Measurements from ENCODE around the gene FBLIM1.
A peak's percentile ranks its signal among the peaks of the same experiment; 100 is the strongest.

The FBLIM1 gene

GRCh38 chr1:15748264-15748663, 10.3 kb upstream of the FBLIM1 start:
- no peak for TF ChIP-seq POLR2A (IDR thresholded peaks at IDR 0.05; ENCODE audit: low read depth, low read length)
- FAIRE-seq = no peak
- no peak for DNase-seq (ENCODE audit: insufficient read length, low spot score)

GRCh38 chr1:15748690-15749398, 9.8 kb upstream of the FBLIM1 start:
- FAIRE-seq (no peak), DNase-seq (ENCODE audit: insufficient read length, low spot score) (no peak)
- no peak for TF ChIP-seq POLR2A (IDR thresholded peaks at IDR 0.05; ENCODE audit: low read depth, low read length)

GRCh38 chr1:15749399-15750291, 8.9 kb upstream of the FBLIM1 start:
- FAIRE-seq (no peak), DNase-seq (ENCODE audit: insufficient read length, low spot score) (no peak)
- TF ChIP-seq POLR2A (IDR thresholded peaks at IDR 0.05; ENCODE audit: low read depth, low read length) = no peak

GRCh38 chr1:15750924-15751323, 7.7 kb upstream of the FBLIM1 start:
- DNase-seq (ENCODE audit: insufficient read length, low spot score) = no peak
- no peak for FAIRE-seq
- no peak for TF ChIP-seq POLR2A (IDR thresholded peaks at IDR 0.05; ENCODE audit: low read depth, low read length)

- FAIRE-seq = no peak
- no peak for DNase-seq (ENCODE audit: insufficient read length, low spot score)
- no peak for TF ChIP-seq POLR2A (IDR thresholded peaks at IDR 0.05; ENCODE audit: low read depth, low read length)
These were observed 6.9 kb upstream of the FBLIM1 start for GRCh38 chr1:15751717-15752116.

GRCh38 chr1:15753776-15754175, 4.8 kb upstream of the FBLIM1 start:
- no peak for TF ChIP-seq POLR2A (IDR thresholded peaks at IDR 0.05; ENCODE audit: low read depth, low read length)
- DNase-seq (ENCODE audit: insufficient read length, low spot score) = no peak
- FAIRE-seq = no peak

GRCh38 chr1:15755021-15755645, 3.5 kb upstream of the FBLIM1 start:
- DNase-seq (ENCODE audit: insufficient read length, low spot score) = no peak
- no peak for TF ChIP-seq POLR2A (IDR thresholded peaks at IDR 0.05; ENCODE audit: low read depth, low read length)
- no peak for FAIRE-seq

GRCh38 chr1:15755646-15756040, 3.0 kb upstream of the FBLIM1 start:
- FAIRE-seq = peak; percentile 23
- TF ChIP-seq POLR2A (IDR thresholded peaks at IDR 0.05; ENCODE audit: low read depth, low read length) = no peak
- no peak for DNase-seq (ENCODE audit: insufficient read length, low spot score)

- no peak for TF ChIP-seq POLR2A (IDR thresholded peaks at IDR 0.05; ENCODE audit: low read depth, low read length)
- peak; percentile 43 for DNase-seq (ENCODE audit: insufficient read length, low spot score)
- no peak for FAIRE-seq
These were observed 2.2 kb upstream of the FBLIM1 start for GRCh38 chr1:15756143-15757015.

- no peak for FAIRE-seq
- no peak for DNase-seq (ENCODE audit: insufficient read length, low spot score)
- no peak for TF ChIP-seq POLR2A (IDR thresholded peaks at IDR 0.05; ENCODE audit: low read depth, low read length)
These were observed 1.5 kb upstream of the FBLIM1 start for GRCh38 chr1:15757016-15757543.

GRCh38 chr1:15757575-15758342, 836 bp upstream of the FBLIM1 start:
- no peak for DNase-seq (ENCODE audit: insufficient read length, low spot score)
- FAIRE-seq = no peak
- no peak for TF ChIP-seq POLR2A (IDR thresholded peaks at IDR 0.05; ENCODE audit: low read depth, low read length)

GRCh38 chr1:15758953-15759661, 512 bp downstream of the FBLIM1 start:
- FAIRE-seq = no peak
- no peak for TF ChIP-seq POLR2A (IDR thresholded peaks at IDR 0.05; ENCODE audit: low read depth, low read length)
- DNase-seq (ENCODE audit: insufficient read length, low spot score) = no peak

All from H54 (cell line).